Measurements from ENCODE around the gene SUSD3. TPM values are rescaled to one million over a fixed set of nuclear protein-coding genes. Genes with fewer than 3 reads are reported as not detected.

SUSD3 gene
- total and polyA plus RNA-seq, 4 donors = 2.0 to 9.7 (median 5.1) TPM

GRCh38 chr9:93117924-93118862, 59.7 kb downstream of the SUSD3 start:
- H3K27me3 ChIP-seq (ENCODE audit: control insufficient read depth in 3 of 3, insufficient read depth in 3 of 3, low read length in 2 of 3) = no peaks in the 10 kb centered on the region
- H3K4me1 ChIP-seq (ENCODE audit: control insufficient read depth in 5 of 5, insufficient read depth in 5 of 5, low read length in 5 of 5) = peaks cover 0 to 18% (median 9%) of the 10 kb centered on the region in 5 donors
- TF ChIP-seq, protein P1, sequence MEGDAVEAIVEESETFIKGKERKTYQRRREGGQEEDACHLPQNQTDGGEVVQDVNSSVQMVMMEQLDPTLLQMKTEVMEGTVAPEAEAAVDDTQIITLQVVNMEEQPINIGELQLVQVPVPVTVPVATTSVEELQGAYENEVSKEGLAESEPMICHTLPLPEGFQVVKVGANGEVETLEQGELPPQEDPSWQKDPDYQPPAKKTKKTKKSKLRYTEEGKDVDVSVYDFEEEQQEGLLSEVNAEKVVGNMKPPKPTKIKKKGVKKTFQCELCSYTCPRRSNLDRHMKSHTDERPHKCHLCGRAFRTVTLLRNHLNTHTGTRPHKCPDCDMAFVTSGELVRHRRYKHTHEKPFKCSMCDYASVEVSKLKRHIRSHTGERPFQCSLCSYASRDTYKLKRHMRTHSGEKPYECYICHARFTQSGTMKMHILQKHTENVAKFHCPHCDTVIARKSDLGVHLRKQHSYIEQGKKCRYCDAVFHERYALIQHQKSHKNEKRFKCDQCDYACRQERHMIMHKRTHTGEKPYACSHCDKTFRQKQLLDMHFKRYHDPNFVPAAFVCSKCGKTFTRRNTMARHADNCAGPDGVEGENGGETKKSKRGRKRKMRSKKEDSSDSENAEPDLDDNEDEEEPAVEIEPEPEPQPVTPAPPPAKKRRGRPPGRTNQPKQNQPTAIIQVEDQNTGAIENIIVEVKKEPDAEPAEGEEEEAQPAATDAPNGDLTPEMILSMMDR (IDR thresholded peaks at IDR 0.05; ENCODE audit: control extremely low read depth, extremely low read depth) = no peak
- no peak overlapping the region for H3K9ac ChIP-seq (ENCODE audit: insufficient read depth in 1 of 2, low read length in 2 of 2)
- peak in 1 of 3 donors; percentile 11 for DNase-seq
- no peak overlapping the region for H3K27ac ChIP-seq (ENCODE audit: low read depth in 1 of 2, low read length in 1 of 2)
- H3K9me3 ChIP-seq (ENCODE audit: control insufficient read depth in 4 of 4, insufficient read depth in 3 of 4, low read length in 3 of 4) = no peaks in the 10 kb centered on the region
- peaks cover 0 to 24% (median 0%) of the 10 kb centered on the region in 4 donors for H3K36me3 ChIP-seq (ENCODE audit: control insufficient read depth in 4 of 4, insufficient read depth in 4 of 4, low read length in 4 of 4)
- no peak for ATAC-seq (ENCODE audit: insufficient read depth, low FRiP score)
- WGBS, 2 donors = 94% methylated on average over 12 of the region's 12 CpGs
- H3K4me3 ChIP-seq = no peak overlapping the region

DNA sequence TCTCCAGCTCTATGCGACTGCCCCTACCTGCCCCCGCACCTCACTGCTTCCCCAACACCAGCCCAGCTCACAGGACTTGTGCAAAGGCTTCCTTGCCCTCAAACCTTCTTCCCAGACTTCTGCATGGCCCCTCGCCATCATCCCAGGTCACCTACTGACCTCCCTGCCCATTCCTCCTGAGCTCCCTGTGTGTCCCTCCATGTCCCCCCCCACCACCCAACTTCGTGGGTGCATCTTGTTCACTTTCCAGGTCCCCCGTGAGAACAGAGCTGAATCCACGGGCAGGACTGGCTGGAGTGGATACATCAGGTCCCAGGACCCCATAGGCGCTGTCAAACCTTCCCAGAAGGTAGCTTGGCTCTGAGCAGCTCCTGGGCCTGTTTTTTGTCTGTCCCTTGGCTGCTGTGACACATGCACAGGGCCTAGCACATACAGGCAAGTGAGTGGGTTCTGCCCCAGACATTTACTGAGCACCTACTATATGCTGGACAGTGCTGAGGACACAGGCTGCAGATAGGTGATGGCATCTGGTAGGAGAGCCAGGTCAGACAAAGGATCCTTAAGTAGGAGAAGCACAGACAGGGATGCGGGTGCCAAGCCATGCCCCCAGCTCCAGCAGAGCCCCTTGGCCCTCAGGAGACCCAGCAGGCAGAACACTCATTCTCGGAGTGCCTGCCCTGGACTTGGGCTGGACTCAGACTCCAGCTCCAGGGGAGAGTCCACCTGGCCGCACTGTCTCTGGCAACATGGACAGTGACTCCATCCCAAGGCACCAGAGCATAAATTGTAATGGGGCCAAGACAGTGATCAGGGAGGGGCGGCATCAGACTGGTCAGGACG, 60.6 kb downstream of the SUSD3 start:
- Histone ChIP-seq H3K36me3 (ENCODE audit: control insufficient read depth in 4 of 4, insufficient read depth in 4 of 4, low read length in 4 of 4) (peaks cover 0 to 22% (median 0%) of the 10 kb centered on the region in 4 donors), H3K4me3 (no peak overlapping the region), H3K27ac (ENCODE audit: low read depth in 1 of 2, low read length in 1 of 2) (peak overlapping the region in 1 of 2 donors; percentile 74), H3K9ac (ENCODE audit: insufficient read depth in 1 of 2, low read length in 2 of 2) (no peak overlapping the region), H3K4me1 (ENCODE audit: control insufficient read depth in 5 of 5, insufficient read depth in 5 of 5, low read length in 5 of 5) (peaks cover 0 to 18% (median 9%) of the 10 kb centered on the region in 5 donors), H3K27me3 (ENCODE audit: control insufficient read depth in 3 of 3, insufficient read depth in 3 of 3, low read length in 2 of 3) (no peaks in the 10 kb centered on the region), H3K9me3 (ENCODE audit: control insufficient read depth in 4 of 4, insufficient read depth in 3 of 4, low read length in 3 of 4) (no peaks in the 10 kb centered on the region)
- peak in 1 of 3 donors; percentile 9 for DNase-seq
- no peak for ATAC-seq (ENCODE audit: insufficient read depth, low FRiP score)
- TF ChIP-seq, protein P1 (IDR thresholded peaks at IDR 0.05; ENCODE audit: control extremely low read depth, extremely low read depth) = no peak
- WGBS, 2 donors = 84 to 91% methylated on average over 12 of the region's 12 CpGs

- peaks cover 0 to 18% (median 9%) of the 10 kb centered on the region in 5 donors for H3K4me1 ChIP-seq (ENCODE audit: control insufficient read depth in 5 of 5, insufficient read depth in 5 of 5, low read length in 5 of 5)
- ATAC-seq (ENCODE audit: insufficient read depth, low FRiP score) (no peak), DNase-seq (no peak)
- H3K36me3 ChIP-seq (ENCODE audit: control insufficient read depth in 4 of 4, insufficient read depth in 4 of 4, low read length in 4 of 4) = peaks cover 0 to 19% (median 0%) of the 10 kb centered on the region in 4 donors
- no peaks in the 10 kb centered on the region for H3K9me3 ChIP-seq (ENCODE audit: control insufficient read depth in 4 of 4, insufficient read depth in 3 of 4, low read length in 3 of 4)
- 59 to 64% methylated on average over 5 of the region's 5 CpGs for WGBS, 2 donors
- H3K27me3 ChIP-seq (ENCODE audit: control insufficient read depth in 3 of 3, insufficient read depth in 3 of 3, low read length in 2 of 3) = no peaks in the 10 kb centered on the region
- no peak overlapping the region for H3K4me3 ChIP-seq
- no peak overlapping the region for H3K9ac ChIP-seq (ENCODE audit: insufficient read depth in 1 of 2, low read length in 2 of 2)
- H3K27ac ChIP-seq (ENCODE audit: low read depth in 1 of 2, low read length in 1 of 2) = peak overlapping the region in 1 of 2 donors; percentile 74
- TF ChIP-seq, protein P1 (IDR thresholded peaks at IDR 0.05; ENCODE audit: control extremely low read depth, extremely low read depth) = no peak
These were observed 61.1 kb downstream of the SUSD3 start for GRCh38 chr9:93119703-93119952.

Data from lung (tissue), 12 donors.